SK-N-SH (cell line): ENCODE results near the gene XXYLT1. TPM values are rescaled to one million over a fixed set of nuclear protein-coding genes. Genes with fewer than 3 reads are reported as not detected.

ENCODE experiments used
- CTCF ChIA-PET: fragments of 300-600, 350-600 bp; formaldehyde crosslinking; extraction: SDS; loops from one replicate; lab custom pipeline; 2021; lab: Yijun Ruan, JAX
- POLR2A ChIA-PET: fragments of 350-600 bp; sonication (Branson Sonifier 250); formaldehyde crosslinking; extraction: SDS; loops from one replicate; lab custom pipeline; 2020; ENCODE audit warnings: antibody characterized with exemption, inconsistent platforms; lab: Yijun Ruan, JAX
- DNase-seq: peaks from one replicate; pipeline ENCODE4 v3.0.0; 2012
- H2AFZ ChIP-seq: fragments of 200-600 bp; sonication (generic); 2 replicates; pipeline ENCODE4 v1.8.1; 2016; ENCODE audit warnings: antibody characterized with exemption, mild to moderate bottlenecking, low read depth
- H3F3A ChIP-seq: fragments of 200-600 bp; sonication (generic); replicated peaks from 2 replicates; pipeline ENCODE3; 2016; ENCODE audit warnings: antibody characterized with exemption, mild to moderate bottlenecking; ENCODE audit not compliant: insufficient read depth
- H3K27ac ChIP-seq, 2 experiments: fragments of 200-500 bp in 1 of 2; fragments of 200-600 bp in 1 of 2; sonication (Bioruptor generic) in 1 of 2; sonication (generic), shearing (Covaris generic) in 1 of 2; 2 replicates each; pipeline versions ENCODE4 v1.5.1 to v1.6.1; 2014 to 2016; ENCODE audit warnings: low read depth in 2 of 2, inconsistent platforms in 1 of 2, low read length in 1 of 2, mild to moderate bottlenecking in 1 of 2, mixed read lengths in 1 of 2
- H3K27me3 ChIP-seq: fragments of 200-600 bp; sonication (generic), shearing (Covaris generic); 2 replicates; pipeline ENCODE4 v1.6.1; 2016; ENCODE audit warnings: mixed run types; ENCODE audit not compliant: insufficient read depth
- H3K36me3 ChIP-seq, 2 experiments: fragments of 200-500 bp in 1 of 2; fragments of 200-600 bp in 1 of 2; sonication (Bioruptor generic) in 1 of 2; sonication (generic) in 1 of 2; replicated peaks in 1 of 2; 2 replicates each; pipeline versions ENCODE3 to v1.5.1; 2014 to 2016; ENCODE audit warnings: low read length in 1 of 2, mild to moderate bottlenecking in 1 of 2; ENCODE audit not compliant: insufficient read depth in 2 of 2, control insufficient read depth in 1 of 2
- H3K4me1 ChIP-seq, 2 experiments: fragments of 200-500 bp in 1 of 2; fragments of 200-600 bp in 1 of 2; sonication (Bioruptor generic) in 1 of 2; sonication (generic), shearing (Covaris generic) in 1 of 2; 2 replicates each; pipeline versions ENCODE4 v1.5.1 to v1.6.1; 2014 to 2016; ENCODE audit warnings: low read depth in 1 of 2, low read length in 1 of 2, mixed run types in 1 of 2; ENCODE audit not compliant: insufficient read depth in 2 of 2, control insufficient read depth in 1 of 2
- H3K4me2 ChIP-seq: fragments of 200-600 bp; sonication (generic), shearing (Covaris generic); 2 replicates; pipeline ENCODE4 v1.6.1; 2017; ENCODE audit warnings: mixed run types
- H3K4me3 ChIP-seq, 2 experiments: fragments of 200-500 bp in 1 of 2; fragments of 200-600 bp in 1 of 2; sonication (Bioruptor generic) in 1 of 2; sonication (generic), shearing (Covaris generic) in 1 of 2; 2 replicates each; pipeline versions ENCODE4 v1.5.1 to v1.8.1; 2014 to 2016; ENCODE audit warnings: low read depth in 2 of 2, inconsistent platforms in 1 of 2, low read length in 1 of 2, mild to moderate bottlenecking in 1 of 2, mixed read lengths in 1 of 2, moderate library complexity in 1 of 2
- H3K79me2 ChIP-seq: fragments of 200-600 bp; sonication (generic); 2 replicates; pipeline ENCODE4 v1.8.1; 2017; ENCODE audit warnings: mild to moderate bottlenecking; ENCODE audit not compliant: insufficient read depth
- H3K9ac ChIP-seq: fragments of 200-600 bp; sonication (generic); 2 replicates; pipeline ENCODE4 v1.6.1; 2017; ENCODE audit warnings: mixed run types
- H3K9me2 ChIP-seq: fragments of 200-600 bp; sonication (generic); 2 replicates; pipeline ENCODE4 v1.6.1; 2017; ENCODE audit warnings: mixed run types
- H3K9me3 ChIP-seq: fragments of 200-600 bp; sonication (generic); 2 replicates; pipeline ENCODE4 v1.6.1; 2017; ENCODE audit warnings: mixed run types, mild to moderate bottlenecking, moderate library complexity
- H4K20me1 ChIP-seq: fragments of 200-600 bp; sonication (generic); 2 replicates; pipeline ENCODE4 v1.6.1; 2017; ENCODE audit warnings: mild to moderate bottlenecking, mixed run types; ENCODE audit not compliant: insufficient read depth
- MEF2A ChIP-seq: IDR thresholded peaks from 2 replicates; pipeline ENCODE4 v1.4.0; 2012; ENCODE audit warnings: low read depth, borderline replicate concordance
- WGBS: methylation state at CpG from one replicate; pipeline ENCODE4 v1.1.6; 2017; ENCODE audit warnings: low lambda C conversion rate; 5-methylcytosine and 5-hydroxymethylcytosine counted together
- polyA plus RNA-seq, 3 experiments: library from polyadenylated mRNA; depleted of rRNA; stranded (reverse); fragments of >200 nt; gene quantifications; 2 replicates each; pipeline ENCODE4 v1.2.3, GENCODE V29; 2012
- TF ChIP-seq, protein P1 (sequence below): IDR thresholded peaks from 2 replicates; pipeline ENCODE4 v1.4.0; 2012; ENCODE audit warnings: low read depth, borderline replicate concordance
- TF ChIP-seq, protein P2 (sequence below): IDR thresholded peaks from 2 replicates; pipeline ENCODE4 v1.4.0; 2012; ENCODE audit warnings: low read depth, borderline replicate concordance

The XXYLT1 gene
- polyA plus RNA-seq, 1 of the 3 experiments (the other 2 are of a cell fraction) = 22.6 TPM

DNA sequence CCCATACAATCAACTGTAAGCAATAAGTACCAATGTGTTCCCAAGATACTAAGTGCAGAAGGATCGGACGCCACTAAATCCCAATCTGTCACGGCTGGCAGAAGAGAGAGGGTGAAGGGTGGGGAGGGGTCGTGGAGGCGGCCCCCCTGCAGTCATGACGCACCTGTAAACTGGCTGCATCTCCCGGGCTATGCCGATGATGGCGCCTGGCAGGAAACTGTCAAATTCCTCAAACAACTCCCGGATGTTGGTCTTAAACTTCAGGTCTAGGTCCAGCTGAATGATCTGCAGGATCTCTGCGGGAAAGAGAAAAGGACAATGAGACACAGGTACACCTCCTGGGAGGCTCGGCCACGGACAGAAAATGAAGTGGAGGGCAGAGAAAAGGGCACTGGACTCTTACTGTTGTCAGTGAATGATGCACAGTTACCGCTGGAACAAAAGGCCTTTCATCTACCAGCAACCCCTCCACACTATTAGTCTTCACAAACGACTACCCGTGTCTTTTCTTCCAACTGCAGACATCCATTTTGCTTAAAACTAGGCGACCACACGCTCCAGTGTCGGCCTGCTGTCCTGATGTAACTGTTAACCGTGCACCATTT is 114.6 kb downstream of the XXYLT1 start (continued):
- TF ChIP-seq, protein P1, sequence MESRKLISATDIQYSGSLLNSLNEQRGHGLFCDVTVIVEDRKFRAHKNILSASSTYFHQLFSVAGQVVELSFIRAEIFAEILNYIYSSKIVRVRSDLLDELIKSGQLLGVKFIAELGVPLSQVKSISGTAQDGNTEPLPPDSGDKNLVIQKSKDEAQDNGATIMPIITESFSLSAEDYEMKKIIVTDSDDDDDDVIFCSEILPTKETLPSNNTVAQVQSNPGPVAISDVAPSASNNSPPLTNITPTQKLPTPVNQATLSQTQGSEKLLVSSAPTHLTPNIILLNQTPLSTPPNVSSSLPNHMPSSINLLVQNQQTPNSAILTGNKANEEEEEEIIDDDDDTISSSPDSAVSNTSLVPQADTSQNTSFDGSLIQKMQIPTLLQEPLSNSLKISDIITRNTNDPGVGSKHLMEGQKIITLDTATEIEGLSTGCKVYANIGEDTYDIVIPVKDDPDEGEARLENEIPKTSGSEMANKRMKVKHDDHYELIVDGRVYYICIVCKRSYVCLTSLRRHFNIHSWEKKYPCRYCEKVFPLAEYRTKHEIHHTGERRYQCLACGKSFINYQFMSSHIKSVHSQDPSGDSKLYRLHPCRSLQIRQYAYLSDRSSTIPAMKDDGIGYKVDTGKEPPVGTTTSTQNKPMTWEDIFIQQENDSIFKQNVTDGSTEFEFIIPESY = no peak
- TF ChIP-seq, protein P2, sequence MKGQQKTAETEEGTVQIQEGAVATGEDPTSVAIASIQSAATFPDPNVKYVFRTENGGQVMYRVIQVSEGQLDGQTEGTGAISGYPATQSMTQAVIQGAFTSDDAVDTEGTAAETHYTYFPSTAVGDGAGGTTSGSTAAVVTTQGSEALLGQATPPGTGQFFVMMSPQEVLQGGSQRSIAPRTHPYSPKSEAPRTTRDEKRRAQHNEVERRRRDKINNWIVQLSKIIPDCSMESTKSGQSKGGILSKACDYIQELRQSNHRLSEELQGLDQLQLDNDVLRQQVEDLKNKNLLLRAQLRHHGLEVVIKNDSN = no peak

DNA sequence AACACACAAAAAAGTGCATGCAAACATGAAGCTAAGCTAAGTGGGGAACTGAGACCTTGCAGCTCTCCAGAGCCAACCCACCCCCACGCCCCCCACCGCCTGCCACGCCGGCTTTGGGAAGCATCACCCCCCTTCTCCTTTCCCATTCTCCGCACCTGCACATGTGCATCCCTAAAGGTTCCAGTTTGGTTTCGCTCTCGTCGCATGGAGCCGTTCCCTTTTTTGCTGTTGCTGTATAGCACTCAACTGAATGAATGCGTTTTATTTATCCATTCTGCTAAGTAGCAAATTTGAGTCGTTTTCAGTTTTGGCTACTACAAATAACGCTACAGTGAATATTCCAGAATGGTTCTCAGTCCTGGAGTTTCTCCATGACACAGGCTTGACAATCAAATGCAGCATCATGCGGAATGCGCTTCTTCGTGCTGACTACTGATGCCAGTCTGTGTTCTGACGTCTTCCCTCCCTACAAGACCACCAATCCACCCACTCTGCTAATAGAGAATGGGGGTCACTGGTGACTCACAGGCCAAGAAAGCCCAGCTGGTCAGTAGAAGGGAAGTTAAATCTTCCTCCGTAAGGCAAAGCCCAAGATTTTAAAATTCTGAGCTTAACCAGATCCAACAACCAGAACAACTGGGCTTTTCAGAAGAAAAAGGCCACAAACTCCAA is 115.3 kb downstream of the XXYLT1 start:
- H3K9ac ChIP-seq = peak overlapping the region; percentile 42; the same call in 1 of the 2 replicates

More for the DNA sequence above, 115.3 kb downstream of the XXYLT1 start:
- DNase-seq = no peak
- no peaks in the 10 kb centered on the region for H3K27me3 ChIP-seq
- H2AFZ ChIP-seq = no peak overlapping the region
- no peaks in the 10 kb centered on the region for H3K9me2 ChIP-seq
- TF ChIP-seq MEF2A = no peak
- TF ChIP-seq, protein P1 = no peak
- TF ChIP-seq, all 33 proteins: peak for 0
- Histone ChIP-seq H3K4me2 (peak overlapping the region; percentile 75; the same call in 1 of the 2 replicates), H4K20me1 (no peaks in the 10 kb centered on the region), H3K36me3 (peaks cover 0 to 2% of the 10 kb centered on the region in 2 experiments), H3F3A (peaks cover 25% of the 10 kb centered on the region), H3K79me2 (peaks cover 7% of the 10 kb centered on the region; the same call in 1 of the 2 replicates), H3K9me3 (no peaks in the 10 kb centered on the region), H3K4me1 (peaks cover 57 to 82% of the 10 kb centered on the region in 2 experiments), H3K27ac (peak overlapping the region; percentile 72 to 98), H3K4me3 (no peak overlapping the region)
- 96% methylated on average over 17 of the region's 17 CpGs for WGBS
- ChIA-PET CTCF (interaction anchor here (0.9 to 1.5 kb wide), 3 partner anchors 21 to 473 kb away, joined by 3 to 6 read pairs (median 4); partner anchors contain the start of gene XXYLT1), POLR2A (no interaction called here)
